Ureter (tissue), 1 donor: ENCODE results near the gene PPIA. TPM values are rescaled to one million over a fixed set of nuclear protein-coding genes. Genes with fewer than 3 reads are reported as not detected.
"Not testable (repeated sequence)": the region's sequence is repeated elsewhere in the genome, so short reads cannot be mapped to it uniquely, and the experiment has no call there.

Experiments used
- DNase-seq: peaks from one replicate; pipeline ENCODE4 v3.0.0-alpha.2; 2020; ENCODE audit warnings: low spot score
- total RNA-seq: library from RNA; stranded (reverse); gene quantifications from one replicate; pipeline ENCODE4 v1.2.4, GENCODE V29; 2023
- donor health status: DM: yes; HTN: yes; CAD: no.

Gene PPIA
- total RNA-seq, 1 donor from 2014 or later = 1,153 TPM

GRCh38 chr7:44787762-44788161 is 8.7 kb upstream of the PPIA start:
- DNase-seq = no peak

GRCh38 chr7:44789990-44790389 is 6.5 kb upstream of the PPIA start:
- no peak for DNase-seq

GRCh38 chr7:44791278-44792219 is 4.9 kb upstream of the PPIA start:
- no peak for DNase-seq

- DNase-seq = no peak
Measured at GRCh38 chr7:44793919-44794318, 2.6 kb upstream of the PPIA start.

- no peak for DNase-seq
Measured at GRCh38 chr7:44794331-44794730, 2.1 kb upstream of the PPIA start.

GRCh38 chr7:44796034-44796503 is 412 bp upstream of the PPIA start:
- DNase-seq = no peak

GRCh38 chr7:44797329-44798258 is 1.1 kb downstream of the PPIA start:
- DNase-seq = peak; percentile 94

- no peak for DNase-seq
Measured at GRCh38 chr7:44798649-44799305, 2.3 kb downstream of the PPIA start.

- no peak for DNase-seq
Measured at GRCh38 chr7:44799939-44800338, 3.5 kb downstream of the PPIA start.

GRCh38 chr7:44801890-44802289 is 5.4 kb downstream of the PPIA start:
- DNase-seq = no peak

GRCh38 chr7:44802418-44803025 is 6.0 kb downstream of the PPIA start:
- no peak for DNase-seq

- not testable (repeated sequence) for DNase-seq
Measured at GRCh38 chr7:44803828-44804519, 7.5 kb downstream of the PPIA start.

- DNase-seq = no peak
Measured at GRCh38 chr7:44805950-44806349, 9.5 kb downstream of the PPIA start.

- DNase-seq = no peak
Measured at GRCh38 chr7:44808914-44809393, 12.5 kb downstream of the PPIA start.

GRCh38 chr7:44811093-44811492 is 14.6 kb downstream of the PPIA start:
- no peak for DNase-seq

GRCh38 chr7:44811571-44811970 is 15.1 kb downstream of the PPIA start:
- DNase-seq = no peak

GRCh38 chr7:44814919-44815318 is 18.4 kb downstream of the PPIA start:
- no peak for DNase-seq

- no peak for DNase-seq
Measured at GRCh38 chr7:44819292-44819691, 22.8 kb downstream of the PPIA start.

- DNase-seq = no peak
Measured at GRCh38 chr7:44823255-44823781, 26.8 kb downstream of the PPIA start.

GRCh38 chr7:44824894-44825526 is 28.5 kb downstream of the PPIA start:
- DNase-seq = no peak
